OCI-M1 (cell line): ENCODE results near the gene ABI3.

Experiments
- DNase-seq: peaks from one replicate; lab custom pipeline; 2025; lab: John Stamatoyannopoulos, UW

Gene ABI3

GRCh38 chr17:49225554-49226236 is 15.2 kb downstream of the ABI3 start:
- DNase-seq: no peak

- no peak for DNase-seq
These were observed 16.4 kb downstream of the ABI3 start for GRCh38 chr17:49226771-49227435.

- DNase-seq: peak; percentile 78
These were observed 17.1 kb downstream of the ABI3 start for GRCh38 chr17:49227436-49228261.

- DNase-seq: no peak
These were observed 18.7 kb downstream of the ABI3 start for GRCh38 chr17:49229076-49229804.

- no peak for DNase-seq
These were observed 19.5 kb downstream of the ABI3 start for GRCh38 chr17:49229805-49230600.

- DNase-seq: peak; percentile 83
These were observed 20.4 kb downstream of the ABI3 start, which contains the start of gene PHOSPHO1 for GRCh38 chr17:49230636-49231562. TSS of gene PHOSPHO1 (minus strand) at chr17:49230787. CDS start at chr17:49226691, 4,096 bp downstream.

GRCh38 chr17:49231563-49231894 is 21.0 kb downstream of the ABI3 start:
- no peak for DNase-seq

GRCh38 chr17:49234509-49235080 is 24.1 kb downstream of the ABI3 start:
- no peak for DNase-seq

- no peak for DNase-seq
These were observed 25.4 kb downstream of the ABI3 start for GRCh38 chr17:49235896-49236295.

GRCh38 chr17:49239963-49240362 is 29.5 kb downstream of the ABI3 start:
- no peak for DNase-seq

GRCh38 chr17:49240619-49241018 is 30.1 kb downstream of the ABI3 start:
- DNase-seq: no peak

- DNase-seq: no peak
These were observed 30.5 kb downstream of the ABI3 start for GRCh38 chr17:49241040-49241439.

GRCh38 chr17:49241692-49242397 is 31.3 kb downstream of the ABI3 start:
- no peak for DNase-seq

- DNase-seq: no peak
These were observed 32.3 kb downstream of the ABI3 start for GRCh38 chr17:49242813-49243212.

- no peak for DNase-seq
These were observed 34.3 kb downstream of the ABI3 start for GRCh38 chr17:49244839-49245238.

- no peak for DNase-seq
These were observed 37.4 kb downstream of the ABI3 start for GRCh38 chr17:49247944-49248343.

GRCh38 chr17:49249292-49249794 is 38.8 kb downstream of the ABI3 start:
- DNase-seq: peak; percentile 56

GRCh38 chr17:49249890-49250522 is 39.5 kb downstream of the ABI3 start:
- no peak for DNase-seq
